Vagina (tissue), 2 donors: ENCODE data around the gene ASF1A.

Source experiments
- POLR2A ChIP-seq, 2 donors: fragments of 450-650 bp; IDR thresholded peaks; one replicate each; pipeline ENCODE4 v1.6.1; 2017; ENCODE audit warnings: antibody characterized with exemption in 2 of 2, mild to moderate bottlenecking in 2 of 2, moderate library complexity in 2 of 2
- POLR2AphosphoS5 ChIP-seq, 2 donors: sonication (generic); formaldehyde crosslinking; IDR thresholded peaks; one replicate each; pipeline ENCODE4 v1.9.0; 2017; ENCODE audit warnings: antibody characterized with exemption in 2 of 2, mild to moderate bottlenecking in 2 of 2, low read depth in 1 of 2; ENCODE audit not compliant: insufficient read depth in 1 of 2
- TF ChIP-seq, protein P1 (sequence below), 3 experiments: fragments of 450-650 bp in 2 of 3; fragments of 200-600 bp in 1 of 3; sonication (generic) in 1 of 3; IDR thresholded peaks; one replicate each; pipeline ENCODE4 v1.5.1; 2017 to 2019; ENCODE audit warnings: antibody characterized with exemption in 3 of 3, mild to moderate bottlenecking in 2 of 3, moderate library complexity in 2 of 3

DNA sequence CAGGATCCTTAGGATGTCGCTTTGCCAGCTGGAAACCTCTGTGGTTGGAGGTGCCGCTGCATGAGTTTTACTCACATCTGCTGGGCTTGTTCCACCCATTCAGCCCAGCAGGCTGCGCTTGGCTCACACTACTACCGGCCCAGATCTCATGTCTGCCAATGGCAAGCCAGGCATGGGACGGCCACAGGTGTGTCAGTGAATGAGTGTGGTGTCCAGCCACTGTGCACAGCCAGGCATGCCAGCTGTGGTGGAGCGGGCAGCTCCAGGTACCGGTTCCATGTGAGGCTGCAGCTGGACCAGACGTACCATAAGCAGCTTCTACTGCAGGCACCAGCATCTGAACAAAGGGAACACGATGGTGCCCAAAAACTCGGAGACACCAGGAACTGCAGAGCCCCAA, 33.1 kb upstream of the ASF1A start:
- TF ChIP-seq, protein P1, sequence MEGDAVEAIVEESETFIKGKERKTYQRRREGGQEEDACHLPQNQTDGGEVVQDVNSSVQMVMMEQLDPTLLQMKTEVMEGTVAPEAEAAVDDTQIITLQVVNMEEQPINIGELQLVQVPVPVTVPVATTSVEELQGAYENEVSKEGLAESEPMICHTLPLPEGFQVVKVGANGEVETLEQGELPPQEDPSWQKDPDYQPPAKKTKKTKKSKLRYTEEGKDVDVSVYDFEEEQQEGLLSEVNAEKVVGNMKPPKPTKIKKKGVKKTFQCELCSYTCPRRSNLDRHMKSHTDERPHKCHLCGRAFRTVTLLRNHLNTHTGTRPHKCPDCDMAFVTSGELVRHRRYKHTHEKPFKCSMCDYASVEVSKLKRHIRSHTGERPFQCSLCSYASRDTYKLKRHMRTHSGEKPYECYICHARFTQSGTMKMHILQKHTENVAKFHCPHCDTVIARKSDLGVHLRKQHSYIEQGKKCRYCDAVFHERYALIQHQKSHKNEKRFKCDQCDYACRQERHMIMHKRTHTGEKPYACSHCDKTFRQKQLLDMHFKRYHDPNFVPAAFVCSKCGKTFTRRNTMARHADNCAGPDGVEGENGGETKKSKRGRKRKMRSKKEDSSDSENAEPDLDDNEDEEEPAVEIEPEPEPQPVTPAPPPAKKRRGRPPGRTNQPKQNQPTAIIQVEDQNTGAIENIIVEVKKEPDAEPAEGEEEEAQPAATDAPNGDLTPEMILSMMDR (IDR thresholded peaks at IDR 0.05) = no peak
- TF ChIP-seq POLR2A (IDR thresholded peaks at IDR 0.05) (no peak), POLR2AphosphoS5 (IDR thresholded peaks at IDR 0.05; ENCODE audit: insufficient read depth in 1 of 2, low read depth in 1 of 2) (no peak)
